PC-9 (cell line): Measurements from ENCODE around the gene ACER1. TPM values are rescaled to one million over a fixed set of nuclear protein-coding genes. Genes with fewer than 3 reads are reported as not detected.
A peak's percentile ranks its signal among the peaks of the same experiment; 100 is the strongest.
"Not testable (repeated sequence)": the region's sequence is repeated elsewhere in the genome, so short reads cannot be mapped to it uniquely, and the experiment has no call there.

ENCODE experiments used
- BruUV-seq: library from RNA; stranded (reverse); fragments of 400-500 nt; replicated peaks from 2 replicates; lab custom pipeline; 2021; lab: Mats Ljungman, UMichigan
- CTCF ChIA-PET: fragments of 300-600 bp; sonication (Branson Sonifier 250); formaldehyde crosslinking; loops from one replicate; lab custom pipeline; 2022; ENCODE audit warnings: antibody characterized with exemption; lab: Charles Lee
- POLR2A ChIA-PET: fragments of 300-600 bp; sonication (Branson Sonifier 250); formaldehyde crosslinking; loops from one replicate; lab custom pipeline; 2022; ENCODE audit warnings: antibody characterized with exemption; ENCODE audit not compliant: unreplicated experiment; lab: Charles Lee
- DNase-seq, 2 experiments: peaks; one replicate each; pipeline versions ENCODE4 v3.0.0 to v3.0.0-alpha.2; 2015 to 2022; ENCODE audit warnings: mixed read lengths in 1 of 2
- H2AFZ ChIP-seq: fragments of 200-600 bp; sonication (generic); 2 replicates; pipeline ENCODE4 v1.8.1; 2017; ENCODE audit warnings: antibody characterized with exemption
- H3F3A ChIP-seq: fragments of 200-600 bp; sonication (generic); 2 replicates; pipeline ENCODE4 v1.8.1; 2017; ENCODE audit warnings: antibody characterized with exemption, mild to moderate bottlenecking, low read depth; ENCODE audit not compliant: insufficient read depth
- H3K27ac ChIP-seq: fragments of 200-600 bp; sonication (generic); 2 replicates; pipeline ENCODE4 v1.6.1; 2016; ENCODE audit warnings: mixed run types
- H3K27me3 ChIP-seq: fragments of 200-600 bp; sonication (generic); 2 replicates; pipeline ENCODE4 v1.6.1; 2016; ENCODE audit warnings: low read depth, mixed run types; ENCODE audit not compliant: insufficient read depth
- H3K36me3 ChIP-seq: fragments of 200-600 bp; sonication (generic); 2 replicates; pipeline ENCODE4 v1.6.1; 2016; ENCODE audit warnings: low read depth, mixed run types
- H3K4me1 ChIP-seq: fragments of 200-600 bp; sonication (generic); replicated peaks from 2 replicates; pipeline ENCODE4 v1.6.1; 2016; ENCODE audit warnings: mixed run types; ENCODE audit not compliant: insufficient read depth
- H3K4me2 ChIP-seq: fragments of 200-600 bp; sonication (generic); 2 replicates; pipeline ENCODE4 v1.6.1; 2017; ENCODE audit warnings: mixed run types
- H3K4me3 ChIP-seq: fragments of 200-600 bp; sonication (generic); 2 replicates; pipeline ENCODE4 v1.6.1; 2016; ENCODE audit warnings: mixed run types
- H3K79me2 ChIP-seq: fragments of 200-600 bp; sonication (generic); 2 replicates; pipeline ENCODE4 v1.6.1; 2017; ENCODE audit warnings: low read depth, mixed run types
- H3K9me2 ChIP-seq: fragments of 200-600 bp; sonication (generic); 2 replicates; pipeline ENCODE4 v1.8.1; 2017; ENCODE audit warnings: mild to moderate bottlenecking; ENCODE audit not compliant: insufficient read depth
- H3K9me3 ChIP-seq: fragments of 200-600 bp; sonication (generic); 2 replicates; pipeline ENCODE4 v1.8.1; 2016; ENCODE audit warnings: low read depth; ENCODE audit not compliant: insufficient read depth
- H4K20me1 ChIP-seq: fragments of 200-600 bp; sonication (generic); 2 replicates; pipeline ENCODE4 v1.8.1; 2017; ENCODE audit not compliant: insufficient read depth
- CTCF ChIP-seq: fragments of 200-600 bp; sonication (generic); conservative IDR thresholded peaks from 2 replicates; pipeline ENCODE4 v1.6.1; 2017; ENCODE audit warnings: mixed run types, antibody characterized with exemption, mild to moderate bottlenecking, moderate library complexity
- EZH2 ChIP-seq: fragments of 200-600 bp; sonication (generic); IDR thresholded peaks from 2 replicates; pipeline ENCODE4 v1.8.0; 2017; ENCODE audit warnings: antibody characterized with exemption, low read depth
- intact Hi-C: fragments of 100-400 bp; cut with micrococcal nuclease; formaldehyde crosslinking; loops from one replicate; pipeline ENCODE4 v1.10.0; 2022; ENCODE audit not compliant: unreplicated experiment
- total RNA-seq: library from RNA; stranded (reverse); gene quantifications from 2 replicates; pipeline ENCODE4 v1.2.3, GENCODE V29; 2021

The ACER1 gene
- total RNA-seq, 1 experiment from 2014 or later, result not detected

GRCh38 chr19:6354098-6354674 lies 20.8 kb upstream of the ACER1 start:
- Histone ChIP-seq H3K27me3 (no peaks in the 10 kb centered on the region), H3K36me3 (no peaks in the 10 kb centered on the region), H3K9me2 (no peaks in the 10 kb centered on the region), H3K27ac (no peak overlapping the region), H3K4me2 (no peak overlapping the region), H3F3A (peaks cover 4% of the 10 kb centered on the region; the same call in 1 of the 2 replicates), H3K9me3 (no peaks in the 10 kb centered on the region), H3K4me1 (peaks cover 6% of the 10 kb centered on the region; the same call in 1 of the 2 replicates), H2AFZ (no peak overlapping the region), H4K20me1 (no peaks in the 10 kb centered on the region), H3K4me3 (no peak overlapping the region), H3K79me2 (no peaks in the 10 kb centered on the region)
- CTCF ChIA-PET, result no interaction called here
- peak; percentile 62 for TF ChIP-seq CTCF
- TF ChIP-seq EZH2, result no peak
- DNase-seq, result no peak
- no TSS peak for BruUV-seq
- POLR2A ChIA-PET, result interaction anchor here (0.6 kb wide), 1 partner anchor 20 kb away, joined by 5 read pairs; no protein-coding TSS in a partner anchor
- intact Hi-C loops, result no loop called here

GRCh38 chr19:6352381-6353165 lies 19.2 kb upstream of the ACER1 start:
- Histone ChIP-seq H2AFZ (no peak overlapping the region), H3K27ac (no peak overlapping the region), H3K36me3 (no peaks in the 10 kb centered on the region), H3K9me3 (no peaks in the 10 kb centered on the region), H3K4me1 (no peaks in the 10 kb centered on the region), H3F3A (no peaks in the 10 kb centered on the region), H3K4me3 (no peak overlapping the region), H3K4me2 (no peak overlapping the region), H3K27me3 (no peaks in the 10 kb centered on the region), H3K79me2 (no peaks in the 10 kb centered on the region), H3K9me2 (no peaks in the 10 kb centered on the region), H4K20me1 (no peaks in the 10 kb centered on the region)
- CTCF ChIA-PET, result no interaction called here
- POLR2A ChIA-PET, result no interaction called here
- no TSS peak for BruUV-seq
- DNase-seq, result peak in 1 of 2 experiments; percentile 57
- intact Hi-C loops, result no loop called here
- TF ChIP-seq EZH2, result no peak
- TF ChIP-seq CTCF, result no peak

- Histone ChIP-seq H3K4me2 (no peak overlapping the region), H3K4me1 (no peaks in the 10 kb centered on the region), H3K9me3 (no peaks in the 10 kb centered on the region), H3K27ac (no peak overlapping the region), H3K36me3 (no peaks in the 10 kb centered on the region), H3K4me3 (no peak overlapping the region), H3K79me2 (no peaks in the 10 kb centered on the region), H2AFZ (no peak overlapping the region), H3F3A (no peaks in the 10 kb centered on the region), H3K9me2 (no peaks in the 10 kb centered on the region), H4K20me1 (no peaks in the 10 kb centered on the region), H3K27me3 (no peaks in the 10 kb centered on the region)
- ChIA-PET POLR2A (no interaction called here), CTCF (interaction anchor here (0.6 kb wide), 1 partner anchor 234 kb away, joined by 3 read pairs; no protein-coding TSS in a partner anchor)
- intact Hi-C loops, result no loop called here
- TF ChIP-seq CTCF (no peak), EZH2 (no peak)
- no peak for DNase-seq
- no TSS peak for BruUV-seq
Observed at GRCh38 chr19:6350688-6351087, 17.3 kb upstream of the ACER1 start.

- BruUV-seq, H3K4me1 ChIP-seq, DNase-seq, H3K36me3 ChIP-seq, H4K20me1 ChIP-seq, H2AFZ ChIP-seq, H3K9me2 ChIP-seq, H3K27me3 ChIP-seq, POLR2A ChIA-PET, CTCF ChIA-PET, intact Hi-C loops, H3K27ac ChIP-seq, H3K79me2 ChIP-seq, H3K9me3 ChIP-seq, H3F3A ChIP-seq, H3K4me3 ChIP-seq, H3K4me2 ChIP-seq: not testable (repeated sequence)
Observed at GRCh38 chr19:6349271-6349670, 15.9 kb upstream of the ACER1 start.
